Endodermal cell (in vitro differentiated cells): Measurements from ENCODE around the gene COX8C. TPM values are rescaled to one million over a fixed set of nuclear protein-coding genes. Genes with fewer than 3 reads are reported as not detected.

Experiments used
- DNase-seq: peaks from one replicate; pipeline ENCODE4 v3.0.0-alpha.2; 2017
- H3K27ac ChIP-seq: 2 replicates; pipeline ENCODE4 v1.5.1; 2013; ENCODE audit warnings: mild to moderate bottlenecking, low read depth, low read length, moderate library complexity
- H3K27me3 ChIP-seq: 2 replicates; pipeline ENCODE4 v1.6.1; 2013; ENCODE audit warnings: mild to moderate bottlenecking, low read length, moderate library complexity; ENCODE audit not compliant: insufficient read depth, control insufficient read depth, poor library complexity, severe bottlenecking
- H3K36me3 ChIP-seq: 2 replicates; pipeline ENCODE4 v1.7.0; 2013; ENCODE audit warnings: mild to moderate bottlenecking, low read length, moderate library complexity; ENCODE audit not compliant: control insufficient read depth, insufficient read depth
- H3K4me1 ChIP-seq: one replicate; pipeline ENCODE4 v1.7.0; 2013; ENCODE audit warnings: low read length; ENCODE audit not compliant: control insufficient read depth, insufficient read depth
- H3K4me3 ChIP-seq: 2 replicates; pipeline ENCODE4 v1.5.1; 2013; ENCODE audit warnings: mild to moderate bottlenecking, low read length, moderate library complexity
- H3K9ac ChIP-seq: 2 replicates; pipeline ENCODE4 v1.6.1; 2013; ENCODE audit warnings: mild to moderate bottlenecking, low read length, moderate library complexity; ENCODE audit not compliant: poor library complexity, severe bottlenecking; ENCODE audit errors: extremely low read depth
- H3K9me3 ChIP-seq: 2 replicates; pipeline ENCODE4 v1.6.1; 2013; ENCODE audit warnings: mild to moderate bottlenecking, low read length, moderate library complexity; ENCODE audit not compliant: control insufficient read depth
- H3K27ac Mint-ChIP-seq: 2 replicates; pipeline ENCODE4 v1.8.0; 2020; ENCODE audit warnings: mixed read lengths
- H3K27me3 Mint-ChIP-seq: 2 replicates; pipeline ENCODE4 v1.8.0; 2021; ENCODE audit warnings: mild to moderate bottlenecking, mixed read lengths; ENCODE audit not compliant: insufficient read depth
- H3K36me3 Mint-ChIP-seq: 2 replicates; pipeline ENCODE4 v1.8.0; 2020; ENCODE audit warnings: low read depth, mixed read lengths
- H3K4me1 Mint-ChIP-seq: 2 replicates; pipeline ENCODE4 v1.8.0; 2020; ENCODE audit warnings: mixed read lengths
- H3K4me3 Mint-ChIP-seq: 2 replicates; pipeline ENCODE4 v1.8.0; 2020; ENCODE audit warnings: mild to moderate bottlenecking, moderate library complexity, mixed read lengths
- H3K9me3 Mint-ChIP-seq: 2 replicates; pipeline ENCODE4 v1.8.0; 2020; ENCODE audit warnings: mild to moderate bottlenecking, mixed read lengths
- CTCF ChIP-seq: fragments of 200-600 bp; sonication (generic); conservative IDR thresholded peaks from 2 replicates; pipeline ENCODE4 v1.5.0; 2021; ENCODE audit warnings: antibody characterized with exemption, mild to moderate bottlenecking
- WGBS, 2 experiments: methylation state at CpG; one replicate each; pipeline versions ENCODE4 v1.1.5 to v1.1.7; 2013; ENCODE audit warnings: missing lambda C conversion rate in 2 of 2, mixed read lengths in 1 of 2; ENCODE audit not compliant: insufficient coverage in 1 of 2, insufficient read length in 1 of 2; 5-methylcytosine and 5-hydroxymethylcytosine counted together
- total RNA-seq, 2 donors: library from RNA; stranded (reverse); fragmentation: NEBNext Ultra II Directional in 1 of 2; extraction: Animal tissue kit (Norgen Biotek cat#: 25700) in 1 of 2; gene quantifications; 2 replicates in 1 of 2; 3 replicates in 1 of 2; pipeline ENCODE4 v1.2.1, GENCODE V29; 2021

Gene COX8C
- total RNA-seq, 2 donors from 2014 or later: not detected

DNA sequence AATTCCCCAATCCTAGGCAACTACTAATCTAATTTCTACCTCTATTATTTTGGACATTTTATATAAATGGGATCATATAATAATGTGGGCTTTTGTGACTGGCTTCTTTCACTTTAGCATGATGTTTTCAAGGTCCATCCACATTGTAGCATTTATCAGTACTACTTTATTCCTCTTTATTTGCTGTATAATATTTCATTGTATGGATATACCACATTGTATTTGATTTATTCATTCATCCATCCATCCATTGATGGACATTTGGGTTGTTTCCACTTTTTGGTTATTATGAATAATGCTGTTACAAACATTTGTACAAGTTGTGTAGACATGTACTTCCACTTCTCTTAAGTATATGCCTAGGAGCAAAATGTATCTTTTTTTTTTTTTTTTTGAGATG lies 31.4 kb upstream of the COX8C start:
- Mint-ChIP-seq H3K27me3 (no peaks in the 10 kb centered on the region), H3K4me1 (peaks cover 28% of the 10 kb centered on the region), H3K4me3 (no peak overlapping the region), H3K9me3 (peaks cover 6% of the 10 kb centered on the region), H3K27ac (no peak overlapping the region), H3K36me3 (peaks cover 10% of the 10 kb centered on the region)
- Histone ChIP-seq H3K4me1 (no peaks in the 10 kb centered on the region), H3K27ac (no peak overlapping the region), H3K36me3 (peaks cover 11% of the 10 kb centered on the region), H3K9ac (no peak overlapping the region), H3K9me3 (peaks cover 12% of the 10 kb centered on the region), H3K27me3 (no peaks in the 10 kb centered on the region), H3K4me3 (no peak overlapping the region)
- no peak for TF ChIP-seq CTCF
- no peak for DNase-seq

DNA sequence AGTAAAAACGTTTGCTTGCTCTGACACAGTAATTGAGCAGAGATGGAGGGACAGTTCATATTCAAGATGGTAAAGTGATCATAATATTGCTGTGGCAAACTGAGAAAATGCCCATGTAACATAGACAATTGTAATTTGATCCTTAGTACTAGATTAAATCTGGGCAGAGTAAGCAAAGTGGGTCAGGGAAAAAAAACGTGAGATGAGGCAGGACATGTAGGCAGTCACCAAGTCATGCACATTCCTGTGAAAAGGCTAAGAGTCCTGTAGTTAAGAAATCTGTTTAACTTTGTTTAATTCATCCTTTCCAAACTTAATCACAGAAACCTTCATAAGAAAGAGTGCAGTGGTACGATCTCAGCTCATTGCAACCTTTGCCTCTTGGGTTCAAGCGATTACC lies 30.3 kb upstream of the COX8C start:
- H3K36me3 Mint-ChIP-seq: peaks cover 14% of the 10 kb centered on the region
- TF ChIP-seq CTCF: no peak
- peaks cover 28% of the 10 kb centered on the region for H3K4me1 Mint-ChIP-seq
- no peak for DNase-seq
- Histone ChIP-seq H3K4me1 (no peaks in the 10 kb centered on the region), H3K9me3 (peaks cover 12% of the 10 kb centered on the region), H3K9ac (no peak overlapping the region), H3K36me3 (peaks cover 14% of the 10 kb centered on the region), H3K27me3 (no peaks in the 10 kb centered on the region), H3K4me3 (no peak overlapping the region), H3K27ac (no peak overlapping the region)
- peaks cover 6% of the 10 kb centered on the region for H3K9me3 Mint-ChIP-seq
- H3K4me3 Mint-ChIP-seq: no peak overlapping the region
- no peak overlapping the region for H3K27ac Mint-ChIP-seq
- 89 to 100% methylated on average over 3 to 4 of the region's 4 CpGs for WGBS, 2 experiments
- H3K27me3 Mint-ChIP-seq: no peaks in the 10 kb centered on the region

GRCh38 chr14:93317210-93317874 lies 29.6 kb upstream of the COX8C start:
- TF ChIP-seq CTCF: no peak
- peaks cover 20% of the 10 kb centered on the region for H3K36me3 ChIP-seq
- no peaks in the 10 kb centered on the region for H3K27me3 ChIP-seq
- no peak overlapping the region for H3K27ac ChIP-seq
- H3K9me3 Mint-ChIP-seq: peaks cover 6% of the 10 kb centered on the region
- H3K9me3 ChIP-seq: peaks cover 12% of the 10 kb centered on the region
- WGBS, 2 experiments: 90 to 99% methylated on average over 2 to 6 of the region's 7 CpGs
- peaks cover 15% of the 10 kb centered on the region for H3K36me3 Mint-ChIP-seq
- peak overlapping the region; percentile 85 for H3K27ac Mint-ChIP-seq
- DNase-seq: no peak
- no peak overlapping the region for H3K9ac ChIP-seq
- no peaks in the 10 kb centered on the region for H3K27me3 Mint-ChIP-seq
- H3K4me3 ChIP-seq: no peak overlapping the region
- H3K4me1 ChIP-seq: no peaks in the 10 kb centered on the region
- no peak overlapping the region for H3K4me3 Mint-ChIP-seq
- peaks cover 28% of the 10 kb centered on the region for H3K4me1 Mint-ChIP-seq
